HG03097 (cell line): ENCODE results near the gene MUC3A.
"Not testable (repeated sequence)": the region's sequence is repeated elsewhere in the genome, so short reads cannot be mapped to it uniquely, and the experiment has no call there.

Experiments used
- ATAC-seq: cut with Tn5 transposase; IDR thresholded peaks from one replicate; pipeline ENCODE4 v1.9.1; 2021; ENCODE audit not compliant: unreplicated experiment, low FRiP score

The MUC3A gene

GRCh38 chr7:100949227-100949932 lies at the start of gene MUC3A:
TSS of gene MUC3A (plus strand) at chr7:100949534. CDS start at chr7:100949625, 91 bp downstream.
- no peak for ATAC-seq

GRCh38 chr7:100900978-100901377 lies 48.4 kb upstream of the MUC3A start:
- no peak for ATAC-seq

- ATAC-seq = no peak
Measured at GRCh38 chr7:100901921-100902332, 47.4 kb upstream of the MUC3A start.

- no peak for ATAC-seq
Measured at GRCh38 chr7:100902638-100903037, 46.7 kb upstream of the MUC3A start.

- ATAC-seq = no peak
Measured at GRCh38 chr7:100908512-100908911, 40.8 kb upstream of the MUC3A start.

GRCh38 chr7:100910443-100910842 lies 38.9 kb upstream of the MUC3A start:
- ATAC-seq = not testable (repeated sequence)

GRCh38 chr7:100911484-100911883 lies 37.9 kb upstream of the MUC3A start:
- ATAC-seq = no peak

- no peak for ATAC-seq
Measured at GRCh38 chr7:100914208-100914878, 35.0 kb upstream of the MUC3A start.

- ATAC-seq = no peak
Measured at GRCh38 chr7:100914879-100915447, 34.4 kb upstream of the MUC3A start.

- not testable (repeated sequence) for ATAC-seq
Measured at GRCh38 chr7:100919335-100919734, 30.0 kb upstream of the MUC3A start.

GRCh38 chr7:100919779-100920437 lies 29.4 kb upstream of the MUC3A start:
- ATAC-seq = not testable (repeated sequence)

GRCh38 chr7:100921039-100921438 lies 28.3 kb upstream of the MUC3A start:
- no peak for ATAC-seq

GRCh38 chr7:100923616-100924015 lies 25.7 kb upstream of the MUC3A start:
- ATAC-seq = not testable (repeated sequence)

- ATAC-seq = no peak
Measured at GRCh38 chr7:100929808-100930174, 19.5 kb upstream of the MUC3A start.

- ATAC-seq = no peak
Measured at GRCh38 chr7:100933734-100934133, 15.6 kb upstream of the MUC3A start.

- ATAC-seq = not testable (repeated sequence)
Measured at GRCh38 chr7:100935381-100935780, 14.0 kb upstream of the MUC3A start.

GRCh38 chr7:100936167-100936566 lies 13.2 kb upstream of the MUC3A start:
- ATAC-seq = not testable (repeated sequence)

- no peak for ATAC-seq
Measured at GRCh38 chr7:100942045-100942774, 7.1 kb upstream of the MUC3A start.

GRCh38 chr7:100943693-100944092 lies 5.6 kb upstream of the MUC3A start:
- ATAC-seq = no peak

GRCh38 chr7:100944138-100944537 lies 5.2 kb upstream of the MUC3A start:
- no peak for ATAC-seq

GRCh38 chr7:100946111-100946510 lies 3.2 kb upstream of the MUC3A start:
- no peak for ATAC-seq
